NCI-H2171 (cell line): Measurements from ENCODE around the gene WDR33.

Experiments used
- DNase-seq: peaks from one replicate; lab custom pipeline; 2025; lab: John Stamatoyannopoulos, UW

WDR33 gene

DNA sequence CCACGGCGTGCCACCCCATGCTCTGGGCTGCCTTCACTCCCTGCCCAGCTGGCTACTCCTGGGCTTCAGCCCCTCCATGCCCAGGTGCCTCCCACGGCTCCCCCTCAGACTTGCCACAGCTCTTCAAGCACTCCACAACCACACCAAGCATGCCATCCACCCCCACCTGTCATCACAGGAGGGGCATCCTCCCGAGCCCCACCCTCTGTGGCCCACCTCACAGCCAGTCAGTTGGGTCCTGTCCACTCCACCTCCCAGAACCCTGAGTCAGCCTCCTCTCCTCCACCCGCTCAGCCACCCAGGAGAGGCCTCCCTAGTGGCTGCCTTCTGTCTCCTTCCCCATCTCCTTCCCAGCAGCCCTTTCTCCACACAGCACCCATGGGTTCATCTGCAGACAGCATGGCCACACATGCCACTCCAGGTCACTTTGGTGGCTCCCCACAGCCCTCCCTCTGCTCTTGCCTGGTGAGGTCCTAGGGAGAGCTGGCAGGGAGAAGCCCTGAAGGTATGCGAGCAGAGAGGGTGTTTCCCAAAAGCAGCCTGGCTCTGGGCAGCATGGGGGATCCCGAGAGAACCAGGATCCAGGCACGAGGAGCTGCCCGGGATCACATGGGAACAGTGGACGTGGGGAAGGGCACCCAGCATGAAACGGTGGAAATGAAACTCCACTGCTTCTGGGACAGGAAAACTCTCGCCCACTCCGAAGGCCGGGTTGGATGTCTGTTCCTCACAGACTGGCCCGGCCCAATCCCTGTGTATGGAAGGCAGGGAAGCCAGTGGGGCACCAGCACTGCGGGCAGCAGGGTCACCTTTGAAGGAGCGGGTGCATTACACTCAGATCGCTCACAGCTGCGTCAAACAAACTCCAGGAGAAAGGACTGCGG is 138.4 kb downstream of the WDR33 start:
- no peak for DNase-seq

DNA sequence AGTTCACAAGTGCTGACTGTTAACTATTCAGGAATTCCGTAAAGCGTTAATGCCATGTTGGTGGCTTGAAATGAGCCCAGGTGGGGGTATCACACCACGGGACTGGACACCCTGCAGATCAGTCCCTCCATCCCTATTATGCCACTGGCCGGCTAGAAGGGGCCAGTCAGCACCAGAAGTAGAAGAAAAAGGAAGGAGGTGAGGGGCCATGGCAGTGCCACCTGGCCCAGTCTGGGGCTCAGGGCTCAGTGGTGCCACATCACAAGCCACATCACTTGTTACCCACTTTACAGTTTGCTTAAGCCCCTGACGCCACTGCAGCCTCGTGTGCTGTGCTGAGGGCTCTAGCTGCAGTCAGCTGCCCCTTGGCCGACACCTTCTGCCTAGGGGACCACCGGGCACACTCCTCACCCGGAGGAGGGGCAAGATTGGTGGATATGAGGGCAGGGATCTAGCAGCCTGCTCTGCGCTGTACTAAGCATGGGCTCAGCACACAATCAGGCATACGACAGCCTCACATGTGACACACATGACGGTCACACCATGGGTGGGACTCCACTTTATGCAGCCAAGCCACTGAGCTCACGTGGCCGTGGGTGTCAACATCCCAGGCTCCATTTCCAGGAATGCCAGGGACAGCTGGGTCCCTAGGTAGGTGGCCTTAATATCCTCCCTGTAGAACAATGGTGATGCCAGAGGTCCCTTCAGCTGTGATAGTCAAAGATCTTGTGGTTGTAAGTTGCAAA is 139.2 kb downstream of the WDR33 start:
- no peak for DNase-seq

DNA sequence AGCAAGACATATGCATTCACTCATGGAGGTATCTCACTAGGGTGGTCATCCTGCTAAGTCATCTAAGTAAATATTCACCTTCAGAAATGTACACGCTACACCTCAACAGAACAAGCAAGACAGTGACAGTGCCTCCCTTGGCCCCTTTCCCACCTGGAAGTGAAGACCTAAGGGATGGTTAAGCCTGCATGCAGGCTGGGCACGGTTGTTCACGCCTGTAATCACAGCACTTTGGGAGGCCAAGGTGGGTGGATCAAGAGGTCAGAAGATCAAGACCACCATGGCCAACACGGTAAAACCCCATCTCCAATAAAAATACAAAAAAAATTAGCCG is 140.0 kb downstream of the WDR33 start:
- DNase-seq = no peak

DNA sequence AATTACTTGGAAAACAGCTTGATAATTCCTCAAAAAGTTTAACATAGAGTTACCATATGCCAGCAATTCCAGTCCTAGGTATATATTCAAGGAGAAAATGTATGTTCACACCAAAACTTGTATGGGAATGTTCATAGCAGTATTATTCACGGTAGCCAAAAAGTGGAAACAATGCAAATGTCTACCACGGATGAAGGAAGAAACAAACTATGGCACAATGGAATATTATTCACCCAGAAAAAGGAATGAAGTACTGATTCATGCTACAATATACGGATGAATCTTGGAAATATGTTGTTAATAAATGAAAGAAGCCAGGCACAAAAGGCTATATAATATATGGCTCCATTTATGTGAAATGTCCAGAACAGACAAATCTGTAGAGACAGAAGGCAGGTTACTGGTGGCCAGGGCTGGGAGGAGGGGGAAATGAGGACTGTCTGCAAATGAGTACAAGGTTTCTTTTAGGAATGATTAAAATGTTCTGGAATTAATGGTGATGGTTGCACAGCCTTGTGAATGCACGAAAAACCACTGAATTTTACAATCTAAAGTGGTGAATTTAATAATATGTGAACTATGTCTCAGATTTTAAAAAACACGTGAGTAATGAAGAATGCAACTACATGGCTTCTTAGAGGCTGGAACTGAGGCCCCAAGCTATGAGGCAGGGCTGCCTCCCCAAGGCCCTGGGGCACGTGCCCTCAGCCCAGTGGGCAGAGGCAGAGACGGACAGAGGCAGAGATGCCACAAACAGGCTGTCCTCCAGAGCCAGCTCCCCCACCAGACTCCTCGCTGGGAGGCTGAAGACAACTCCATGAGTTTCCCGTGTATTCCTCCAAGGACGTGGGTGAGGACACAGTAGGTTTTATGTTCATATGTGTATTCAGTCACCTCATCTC is 140.7 kb downstream of the WDR33 start:
- DNase-seq = no peak

DNA sequence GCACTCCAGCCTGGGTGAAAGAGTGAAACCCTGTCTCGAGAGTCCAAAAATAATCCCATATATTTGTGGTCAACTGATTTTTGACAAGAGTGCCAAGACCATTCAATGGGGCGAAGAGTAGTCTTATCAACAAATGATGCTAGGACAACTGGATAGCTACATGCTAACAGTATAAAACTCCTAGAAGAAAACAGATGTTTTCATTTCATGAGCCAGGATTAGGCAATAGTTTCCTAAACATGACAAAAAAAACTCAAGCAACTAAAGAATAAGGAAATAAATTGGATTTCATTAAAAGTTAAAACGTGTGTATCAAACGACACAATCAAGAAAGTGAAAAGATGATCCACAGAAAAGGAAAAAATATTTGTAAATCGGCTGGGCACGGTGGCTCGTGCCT is 141.9 kb downstream of the WDR33 start:
- no peak for DNase-seq

DNA sequence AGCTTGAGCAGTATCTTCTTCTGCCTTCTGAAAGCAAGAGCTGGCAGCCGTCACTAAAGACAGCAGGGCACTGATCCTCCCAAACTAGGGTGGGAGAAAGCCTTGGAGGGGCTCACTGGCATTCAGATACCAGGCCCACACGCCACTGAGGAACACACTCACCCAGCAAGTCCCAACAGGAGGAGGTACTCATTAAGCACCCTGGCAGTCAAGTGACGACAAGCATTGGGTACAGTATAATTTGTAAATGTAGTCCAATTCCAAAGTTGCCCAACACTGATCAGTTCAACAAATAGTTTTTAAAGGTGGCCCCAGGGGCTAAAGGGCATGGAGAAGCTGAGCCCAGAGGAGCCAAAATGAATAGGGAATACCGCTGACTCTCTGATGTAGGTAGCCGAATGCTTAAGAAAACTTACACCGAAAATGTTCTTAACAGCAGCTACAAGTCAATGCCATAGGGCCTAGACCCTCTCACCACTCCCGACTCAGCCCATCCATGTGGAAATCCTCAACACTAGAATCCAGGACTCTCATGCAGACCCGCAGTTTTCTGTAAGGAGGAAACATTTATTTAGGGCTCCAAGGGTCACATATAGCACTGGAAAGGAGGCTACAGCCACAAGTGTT is 145.6 kb downstream of the WDR33 start:
- no peak for DNase-seq

DNA sequence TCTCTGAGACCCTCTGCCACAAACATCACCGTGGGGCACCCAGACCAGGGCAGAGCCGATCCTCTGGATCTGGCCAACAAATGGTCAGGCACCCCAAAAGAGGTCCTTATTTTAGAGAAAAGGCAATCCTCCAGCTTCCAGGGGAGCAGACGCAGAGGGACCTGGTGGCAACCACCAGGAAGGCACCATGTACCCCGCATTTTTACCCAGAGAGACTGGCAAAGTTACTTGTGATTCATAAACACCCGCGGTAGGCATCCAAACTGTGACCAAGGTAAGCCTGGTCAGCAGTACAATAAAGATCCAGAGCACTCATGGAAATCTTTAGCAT is 146.1 kb downstream of the WDR33 start:
- DNase-seq = no peak

DNA sequence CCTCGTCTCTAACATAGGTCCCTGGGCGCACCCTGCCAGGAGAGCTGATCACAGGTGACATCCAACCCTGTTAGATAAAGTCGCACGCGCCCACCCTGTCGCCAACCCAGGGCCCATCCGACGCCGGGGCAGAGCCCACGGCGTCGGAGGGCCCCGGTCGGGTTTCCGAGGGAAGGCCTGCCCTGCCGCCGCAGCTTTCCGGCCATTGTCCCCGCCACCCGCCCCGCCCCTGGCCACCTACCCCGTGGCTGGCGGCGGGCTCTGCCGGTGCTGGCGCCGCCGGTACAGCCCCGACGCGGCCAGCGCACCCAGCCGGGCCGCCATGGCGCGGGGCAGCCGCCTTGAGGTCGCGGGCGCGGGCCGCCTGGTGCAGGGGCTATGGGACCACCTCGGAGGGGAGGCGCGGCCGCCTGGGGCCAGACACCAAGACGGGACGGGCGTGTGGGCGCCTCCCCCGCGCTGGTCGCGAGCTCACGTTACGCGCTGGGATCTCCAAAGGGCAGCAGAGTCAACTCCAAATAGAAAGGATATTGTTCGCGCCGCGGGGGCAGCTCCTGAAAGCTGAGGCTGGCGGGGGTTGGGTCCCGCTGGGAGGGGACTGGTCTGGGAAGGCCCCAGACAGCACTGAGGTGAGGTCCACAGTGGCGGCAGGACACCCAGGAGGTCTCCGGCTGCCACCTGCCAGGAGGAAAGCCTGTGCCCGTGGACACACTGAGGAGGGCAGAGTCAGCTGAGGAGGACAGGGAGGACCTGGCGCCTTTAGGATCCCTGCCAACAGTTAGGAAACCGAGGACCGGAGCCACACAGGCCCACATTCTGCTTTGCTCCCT is 146.7 kb downstream of the WDR33 start:
- no peak for DNase-seq

DNA sequence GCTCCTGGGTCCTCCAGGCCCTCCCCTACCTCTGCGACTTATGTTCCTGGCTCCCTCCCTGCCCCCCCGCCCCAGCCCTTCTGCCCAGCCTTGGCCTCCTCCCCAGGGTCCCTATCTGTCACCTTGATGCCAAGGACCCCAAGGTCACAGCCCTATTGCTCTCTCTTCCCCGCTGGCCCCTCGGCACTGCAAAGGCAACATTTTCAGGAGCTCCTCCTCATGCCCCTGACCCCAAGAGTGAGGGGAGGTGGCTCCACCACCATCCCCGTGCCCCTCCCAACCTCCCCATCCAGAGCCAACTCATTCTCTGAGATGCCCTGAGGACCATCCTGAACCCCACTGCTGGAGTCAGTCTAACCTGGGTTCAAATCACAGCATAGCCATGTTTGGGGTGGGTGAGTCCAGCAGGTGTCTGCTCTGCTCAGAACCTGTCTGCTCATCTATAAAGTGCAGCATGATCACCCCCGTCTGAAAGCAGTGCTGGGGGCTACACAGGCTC is 147.4 kb downstream of the WDR33 start:
- no peak for DNase-seq

DNA sequence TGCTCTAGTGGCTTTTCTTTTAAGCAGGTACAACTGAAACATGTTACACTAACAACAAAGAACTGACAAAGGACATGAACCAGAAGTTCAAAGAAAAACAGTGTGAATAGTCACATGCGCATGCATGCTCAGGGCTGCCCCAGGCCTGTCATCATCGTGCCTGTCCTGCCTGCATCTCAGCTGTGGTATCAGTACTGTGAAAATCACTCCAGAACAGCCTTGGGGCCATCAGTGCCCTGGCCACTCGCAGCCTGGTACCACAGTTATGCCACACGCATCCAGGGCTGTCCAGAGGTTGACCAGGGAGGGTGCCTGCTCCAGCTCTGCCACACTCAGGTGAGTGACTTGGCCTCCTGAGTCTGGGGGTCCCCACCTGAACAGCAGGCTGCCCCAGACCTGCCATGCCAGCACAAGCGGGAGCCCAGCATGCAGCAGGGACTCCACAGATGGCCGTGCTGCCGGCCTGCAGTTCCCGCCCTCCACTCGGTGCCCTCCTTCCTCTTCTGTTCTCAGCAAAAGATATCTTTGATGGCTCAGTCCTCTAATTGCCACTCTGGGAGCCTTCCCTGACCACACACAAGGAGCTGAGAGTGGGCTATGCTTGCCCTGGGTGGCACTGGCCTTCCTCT is 147.9 kb downstream of the WDR33 start:
- no peak for DNase-seq

DNA sequence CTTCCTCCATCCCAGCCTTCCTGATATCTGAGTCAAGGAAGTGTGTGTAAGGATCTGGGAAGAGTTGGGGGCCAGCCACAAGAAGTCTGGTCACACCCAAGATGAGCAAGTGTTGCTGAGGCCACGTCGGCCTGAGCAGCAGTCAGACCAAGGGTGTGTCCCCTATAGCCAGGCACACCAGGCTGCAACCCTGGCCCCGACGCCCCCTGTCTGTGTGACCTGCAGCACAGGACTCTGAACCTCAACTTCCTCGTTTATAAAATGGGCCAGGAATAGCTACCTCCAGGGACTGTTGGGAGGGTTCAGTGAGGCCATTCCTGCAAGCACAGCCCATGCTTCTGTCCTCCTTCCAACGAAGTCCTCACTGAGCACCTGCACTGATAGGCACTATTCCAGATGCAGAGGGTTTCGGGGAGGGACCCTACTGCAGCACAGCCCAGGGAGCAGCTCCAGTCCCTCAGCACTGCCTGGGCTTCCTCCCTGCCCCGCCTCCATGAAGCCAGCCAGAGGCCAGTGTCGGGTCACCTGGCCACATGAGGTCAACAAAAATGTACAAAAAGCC is 148.9 kb downstream of the WDR33 start:
- no peak for DNase-seq

DNA sequence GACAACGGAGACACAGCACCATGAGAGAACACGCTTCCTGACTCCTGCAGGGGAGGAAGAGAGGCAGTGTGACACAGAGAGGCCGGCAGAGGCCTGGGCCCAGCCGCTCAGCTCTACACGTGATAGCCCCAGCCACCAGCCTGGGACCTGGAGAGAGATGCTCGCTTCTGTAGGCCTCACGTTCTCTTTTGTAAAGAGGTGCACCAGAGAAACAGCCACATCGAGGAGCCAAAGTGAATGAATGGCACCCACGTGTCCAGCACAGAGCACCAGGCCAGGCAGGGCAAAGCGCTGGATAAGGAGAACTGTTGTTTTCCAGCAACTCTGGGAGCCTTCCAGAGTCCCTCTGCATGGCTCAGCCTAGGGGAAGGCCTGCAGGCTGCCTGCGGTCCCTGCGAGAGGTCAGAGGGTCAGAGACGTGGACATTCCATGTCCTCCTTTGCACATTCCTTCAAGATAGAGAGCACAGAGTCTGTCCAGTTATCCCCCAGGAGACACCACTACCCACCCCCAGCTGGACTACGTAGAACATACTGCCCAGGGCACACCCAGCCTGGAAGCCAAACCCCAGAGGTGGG is 149.8 kb downstream of the WDR33 start:
- DNase-seq = no peak

DNA sequence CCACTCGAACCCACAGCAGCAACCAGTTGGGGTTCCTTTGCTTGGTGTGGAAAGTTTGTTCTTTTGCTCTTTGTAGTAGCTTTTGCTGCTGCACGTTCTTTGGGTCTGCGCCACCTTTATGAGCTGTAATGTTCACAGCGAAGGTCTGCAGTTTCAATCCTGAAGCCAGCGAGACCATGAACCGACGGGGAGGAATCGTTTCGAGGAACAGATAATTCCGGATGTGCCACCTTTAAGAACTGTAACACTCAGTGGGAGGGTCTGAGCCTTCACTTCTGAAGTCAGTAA is 150.7 kb downstream of the WDR33 start:
- no peak for DNase-seq

DNA sequence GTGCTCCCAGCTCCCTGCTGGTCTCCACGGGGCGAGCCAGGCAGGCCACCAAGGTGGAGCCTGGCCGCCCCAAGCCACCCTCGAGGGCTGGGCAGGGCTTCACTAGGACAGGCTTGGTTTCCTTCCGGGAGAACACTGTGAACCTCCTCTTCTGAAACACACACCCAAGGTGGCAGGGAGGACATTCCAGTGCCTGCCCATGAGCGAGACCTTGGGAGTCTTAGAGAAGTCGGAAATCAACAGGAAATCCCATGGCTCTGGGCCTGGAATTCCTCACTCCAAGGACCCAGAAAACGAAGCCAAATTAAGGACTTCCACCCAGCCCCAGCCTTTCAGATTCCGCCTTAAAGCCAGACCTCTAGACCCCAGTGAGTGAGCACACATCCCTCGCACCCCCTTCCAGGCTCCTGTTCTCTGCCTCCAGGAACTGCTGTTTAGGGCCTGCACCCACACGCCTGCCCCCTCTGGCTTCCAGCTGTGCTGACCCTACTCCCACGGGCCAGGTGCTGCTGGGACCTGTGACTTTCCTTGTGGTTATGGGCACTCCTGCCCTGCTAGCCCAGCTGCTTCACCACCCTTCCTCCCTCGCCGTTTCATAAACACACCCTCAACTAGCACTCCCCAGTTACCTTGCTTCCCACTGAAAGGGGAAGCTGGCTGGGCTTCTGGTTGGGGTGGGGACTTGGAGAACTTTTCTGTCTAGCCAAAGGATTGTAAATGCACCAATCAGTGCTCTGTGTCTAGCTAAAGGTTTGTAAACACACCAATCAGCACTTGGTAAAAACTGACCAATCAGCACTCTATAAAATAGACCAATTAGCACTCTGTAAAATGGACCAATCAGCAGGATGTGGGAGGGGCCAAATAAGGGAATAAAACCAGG is 151.3 kb downstream of the WDR33 start:
- no peak for DNase-seq

DNA sequence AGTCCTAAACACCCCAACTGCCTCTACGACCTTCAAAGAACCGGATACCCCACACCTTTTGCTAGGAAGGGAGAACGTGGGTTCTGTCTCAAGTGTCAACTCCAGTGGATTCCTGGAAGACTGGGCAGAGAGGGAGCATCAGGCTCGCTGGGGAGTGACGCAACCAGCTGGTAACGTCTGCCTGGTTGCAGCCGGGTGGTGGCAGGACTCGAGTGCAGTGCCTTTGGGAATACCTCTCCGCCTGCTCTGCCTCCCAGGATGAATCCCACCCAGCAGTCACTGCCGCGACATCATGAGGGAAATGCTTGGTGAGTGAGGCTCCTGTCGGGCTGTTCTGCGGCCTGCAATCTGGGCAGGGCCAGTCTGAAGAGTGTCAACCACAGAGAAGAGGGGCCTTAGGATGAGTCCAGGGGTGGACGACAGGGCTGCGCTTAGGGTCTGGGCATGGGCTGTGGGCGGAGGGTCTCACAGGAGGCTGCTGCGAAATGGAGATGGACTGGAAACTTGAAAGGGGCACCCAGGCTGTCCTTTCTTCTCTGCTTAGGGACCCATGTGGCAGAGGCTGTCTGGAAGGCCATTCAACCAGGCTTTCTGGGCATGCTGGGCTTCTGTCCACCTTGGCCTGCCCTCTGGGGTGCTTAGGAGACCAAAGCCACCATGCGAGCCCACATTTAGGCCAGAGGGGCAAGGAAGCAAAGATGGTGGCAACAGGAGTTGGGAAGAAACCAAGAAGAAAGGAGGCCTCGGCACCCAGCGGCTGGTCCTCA is 152.1 kb downstream of the WDR33 start:
- DNase-seq = peak; percentile 42

DNA sequence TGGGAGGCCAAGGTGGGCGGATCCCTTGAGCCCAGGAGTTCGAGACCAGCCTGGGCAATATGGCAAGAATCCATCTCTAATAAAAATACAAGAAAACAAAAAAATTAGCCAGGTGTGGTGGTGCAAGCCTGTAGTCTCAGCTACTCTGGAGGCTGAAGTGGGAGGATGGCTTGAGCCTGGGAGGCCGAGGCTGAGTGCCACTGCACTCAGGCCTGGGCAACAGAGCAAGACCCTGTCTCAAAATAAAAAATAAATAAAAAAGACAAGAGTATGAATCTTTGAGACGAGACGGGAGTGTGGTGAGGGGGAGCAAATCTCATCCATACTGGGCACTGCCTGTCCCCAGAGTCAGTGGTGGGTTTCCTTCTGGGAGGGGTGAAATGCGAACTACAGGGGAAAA is 152.8 kb downstream of the WDR33 start:
- no peak for DNase-seq

DNA sequence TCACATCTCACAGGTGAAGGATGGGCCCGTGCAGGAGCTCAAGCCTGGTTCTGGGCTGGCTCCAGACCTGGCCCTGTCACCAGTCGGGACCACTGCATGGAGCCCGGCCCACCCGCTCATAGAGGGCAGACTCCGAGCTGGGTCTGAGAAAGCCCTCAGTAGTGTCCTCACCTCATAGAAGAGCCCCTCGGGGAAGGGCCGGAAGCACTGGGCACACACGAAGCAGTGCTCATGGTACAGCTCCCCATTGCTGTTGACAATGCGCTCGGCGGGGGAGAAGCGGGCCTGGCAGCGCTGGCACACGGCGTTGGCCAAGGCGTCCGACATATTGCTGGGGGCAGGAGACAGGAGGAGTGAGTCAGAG is 153.8 kb downstream of the WDR33 start:
- DNase-seq = no peak

DNA sequence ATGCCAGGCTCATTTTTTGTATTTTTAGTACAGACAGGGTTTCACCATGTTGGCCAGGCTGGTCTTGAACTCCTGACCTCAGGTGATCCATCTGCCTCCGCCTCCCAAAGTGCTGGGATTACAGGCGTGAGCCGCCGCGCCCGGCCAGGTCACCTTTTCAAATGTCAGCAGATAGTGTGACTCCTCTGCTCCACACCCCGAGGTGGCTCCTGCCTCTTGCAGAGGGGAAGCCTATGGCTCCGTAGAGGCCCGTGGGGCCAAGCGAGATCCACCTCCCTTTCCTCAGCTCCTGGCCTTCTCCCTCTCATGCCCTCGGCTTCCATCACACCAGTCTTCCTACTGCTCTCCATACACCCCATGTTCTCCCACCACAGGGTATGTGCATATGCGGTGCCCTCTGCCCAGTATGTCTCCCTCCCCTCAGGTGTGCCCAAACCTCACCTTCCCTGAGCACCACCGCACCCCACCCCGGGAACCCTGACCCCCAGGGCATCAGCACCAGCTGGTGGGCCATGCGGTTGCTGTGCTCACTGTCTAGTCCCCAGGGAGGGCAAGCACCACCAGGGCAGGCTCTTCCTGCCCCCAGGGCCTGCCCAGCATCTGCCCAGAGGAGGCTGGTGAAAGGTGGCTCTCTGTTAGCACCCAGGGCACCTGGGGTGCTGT is 154.3 kb downstream of the WDR33 start:
- no peak for DNase-seq
